H1 (cell line): ENCODE results near the gene DMWD. TPM values are rescaled to one million over a fixed set of nuclear protein-coding genes. Genes with fewer than 3 reads are reported as not detected.

Experiments
- ATF3 ChIP-seq: IDR thresholded peaks from 2 replicates; pipeline ENCODE4 v1.6.1; 2011; ENCODE audit warnings: low read depth, mild to moderate bottlenecking, low read length; ENCODE audit not compliant: insufficient read depth
- BCL11A ChIP-seq, 2 experiments: IDR thresholded peaks; one replicate each; pipeline ENCODE4 v1.6.1; 2011; ENCODE audit warnings: low read depth in 2 of 2, low read length in 2 of 2, mild to moderate bottlenecking in 2 of 2
- CBX8 ChIP-seq: fragments of 300-800, 300-1000 bp; sonication (generic); IDR thresholded peaks from 2 replicates; pipeline ENCODE4 v1.7.1; 2016; ENCODE audit warnings: low read depth, low read length, borderline replicate concordance
- CHD2 ChIP-seq: IDR thresholded peaks from 2 replicates; pipeline ENCODE4 v1.6.1; 2012; ENCODE audit warnings: low read length, improper control_type of control experiment
- E2F6 ChIP-seq: IDR thresholded peaks from 2 replicates; pipeline ENCODE4 v1.6.1; 2012; ENCODE audit warnings: inconsistent platforms
- HDAC6 ChIP-seq: IDR thresholded peaks from one replicate; pipeline ENCODE4 v1.7.1; 2012; ENCODE audit warnings: low read depth, mild to moderate bottlenecking, inconsistent platforms, low read length, moderate library complexity
- NANOG ChIP-seq: IDR thresholded peaks from 2 replicates; pipeline ENCODE4 v1.6.1; 2011; ENCODE audit warnings: low read length, low read depth, mild to moderate bottlenecking, inconsistent platforms; ENCODE audit not compliant: insufficient read depth, poor library complexity, severe bottlenecking
- NRF1 ChIP-seq: IDR thresholded peaks from 2 replicates; pipeline ENCODE4 v1.6.1; 2011; ENCODE audit warnings: mild to moderate bottlenecking, low read depth, low read length, improper control_type of control experiment
- POLR2A ChIP-seq, 2 experiments: IDR thresholded peaks; 1 replicate in 1 of 2; 2 replicates in 1 of 2; pipeline ENCODE4 v1.6.1; 2011; ENCODE audit warnings: low read depth in 2 of 2, low read length in 2 of 2, mild to moderate bottlenecking in 2 of 2; ENCODE audit errors: control extremely low read depth in 1 of 2
- POLR2AphosphoS5 ChIP-seq: IDR thresholded peaks from 2 replicates; pipeline ENCODE4 v1.6.1; 2011; ENCODE audit warnings: low read depth, low read length
- POU5F1 ChIP-seq: IDR thresholded peaks from 2 replicates; pipeline ENCODE4 v1.6.1; 2011; ENCODE audit warnings: low read depth, mild to moderate bottlenecking, low read length, moderate library complexity
- RAD21 ChIP-seq, 2 experiments: IDR thresholded peaks in 1 of 2; conservative IDR thresholded peaks in 1 of 2; 2 replicates each; pipeline ENCODE4 v1.6.1; 2011; ENCODE audit warnings: low read depth in 2 of 2, low read length in 2 of 2, improper control_type of control experiment in 1 of 2, inconsistent platforms in 1 of 2, mild to moderate bottlenecking in 1 of 2, moderate library complexity in 1 of 2
- RFX5 ChIP-seq: IDR thresholded peaks from 2 replicates; pipeline ENCODE4 v1.6.1; 2011; ENCODE audit warnings: low read depth, low read length, improper control_type of control experiment, borderline replicate concordance
- RXRA ChIP-seq: IDR thresholded peaks from 2 replicates; pipeline ENCODE4 v1.6.1; 2011; ENCODE audit warnings: low read depth, mild to moderate bottlenecking, low read length, moderate library complexity; ENCODE audit not compliant: insufficient read depth
- SAP30 ChIP-seq: fragments of 300-600 bp; sonication (generic); IDR thresholded peaks from 2 replicates; pipeline ENCODE4 v1.7.1; 2012; ENCODE audit warnings: low read length, moderate library complexity, mild to moderate bottlenecking, inconsistent platforms; ENCODE audit not compliant: insufficient read depth, insufficient replicate concordance
- SIN3A ChIP-seq, 2 experiments: IDR thresholded peaks in 1 of 2; conservative IDR thresholded peaks in 1 of 2; 2 replicates each; pipeline ENCODE4 v1.6.1; 2011 to 2012; ENCODE audit warnings: low read length in 2 of 2, improper control_type of control experiment in 1 of 2, low read depth in 1 of 2, mild to moderate bottlenecking in 1 of 2
- SIX5 ChIP-seq: IDR thresholded peaks from 2 replicates; pipeline ENCODE4 v1.6.1; 2011; ENCODE audit warnings: mild to moderate bottlenecking, low read depth, low read length
- SRF ChIP-seq: IDR thresholded peaks from 2 replicates; pipeline ENCODE4 v1.6.1; 2011; ENCODE audit warnings: mild to moderate bottlenecking, low read depth, low read length, moderate library complexity
- TAF1 ChIP-seq: IDR thresholded peaks from 2 replicates; pipeline ENCODE4 v1.6.1; 2011; ENCODE audit warnings: mild to moderate bottlenecking, low read depth, low read length
- TCF12 ChIP-seq: IDR thresholded peaks from 2 replicates; pipeline ENCODE4 v1.6.1; 2011; ENCODE audit warnings: low read depth, mild to moderate bottlenecking, low read length
- ZNF274 ChIP-seq: IDR thresholded peaks from 2 replicates; pipeline ENCODE4 v1.7.0; 2012; ENCODE audit warnings: low read length, borderline replicate concordance; ENCODE audit errors: extremely low read depth
- polyA plus RNA-seq, 7 experiments: library from polyadenylated mRNA; depleted of rRNA in 3 of 7; stranded (reverse) in 5 of 7; unstranded in 2 of 7; fragments of >200 nt in 5 of 7; fragments of 200-250 nt in 2 of 7; gene quantifications; 1 replicate in 5 of 7; 2 replicates in 1 of 7; 4 replicates in 1 of 7; pipeline versions ENCODE4 v1.2.1 to v1.2.3, GENCODE V29; 2011 to 2013; ENCODE audit warnings: missing spikeins in 2 of 7, mixed read lengths in 2 of 7
- total RNA-seq: library from RNA; stranded (reverse); fragmentation: NEBNext Ultra II Directional; extraction: Animal tissue kit (Norgen Biotek cat#: 25700); gene quantifications from 2 replicates; pipeline ENCODE4 v1.2.1, GENCODE V29; 2021

The DMWD gene
- total and polyA plus RNA-seq, 2 of the 8 experiments (the other 6 are each of a cell fraction or from before 2014, with no cell fraction given) = 13.6 to 41.0 TPM

- no peak for TF ChIP-seq HDAC6
- TF ChIP-seq E2F6 = peak; percentile 62
- TF ChIP-seq TCF12 = peak; percentile 85; the same call in 1 of the 2 replicates
- no peak for TF ChIP-seq RXRA
- TF ChIP-seq CHD2 = peak; percentile 36; the same call in 1 of the 2 replicates
- TF ChIP-seq RFX5 = no peak
- TF ChIP-seq ATF3 = no peak
- TF ChIP-seq POU5F1 = no peak
- no peak for TF ChIP-seq CBX8
- TF ChIP-seq SIN3A (conservative IDR thresholded peaks at IDR 0.05 in 1 of 2, IDR thresholded peaks at IDR 0.05 in 1 of 2; ENCODE audit: low read depth in 1 of 2, low read length in 2 of 2) = peak; percentile 78 to 95; a peak in 2 of 4 replicates
- TF ChIP-seq TAF1 = peak; percentile 96
- no peak for TF ChIP-seq SIX5
- TF ChIP-seq NRF1 = peak; percentile 96
- peak; percentile 97 for TF ChIP-seq POLR2AphosphoS5
- peak in 1 of 2 experiments; percentile 3; a peak in 1 of 4 replicates for TF ChIP-seq RAD21 (IDR thresholded peaks at IDR 0.05 in 1 of 2, conservative IDR thresholded peaks at IDR 0.05 in 1 of 2; ENCODE audit: low read depth in 2 of 2, low read length in 2 of 2)
- TF ChIP-seq SRF = no peak
- TF ChIP-seq POLR2A (IDR thresholded peaks at IDR 0.05; ENCODE audit: control extremely low read depth in 1 of 2, low read depth in 2 of 2, low read length in 2 of 2) = peak; percentile 90 to 93
- no peak for TF ChIP-seq ZNF274
- peak; percentile 84 for TF ChIP-seq SAP30
- TF ChIP-seq NANOG = peak; percentile 7
- no peak for TF ChIP-seq BCL11A (IDR thresholded peaks at IDR 0.05; ENCODE audit: low read depth in 2 of 2, low read length in 2 of 2)
Measured at GRCh38 chr19:45768984-45769782, 23.5 kb downstream of the DMWD start, which contains the start of gene SIX5 (continued).
